ENCODE measurements around the gene SLC9A7.
"Not testable (repeated sequence)": the region's sequence is repeated elsewhere in the genome, so short reads cannot be mapped to it uniquely, and the experiment has no call there.

The SLC9A7 gene

GRCh38 chrX:46750889-46751288, 8.0 kb downstream of the SLC9A7 start:
- DNase-seq: no peak

DNA sequence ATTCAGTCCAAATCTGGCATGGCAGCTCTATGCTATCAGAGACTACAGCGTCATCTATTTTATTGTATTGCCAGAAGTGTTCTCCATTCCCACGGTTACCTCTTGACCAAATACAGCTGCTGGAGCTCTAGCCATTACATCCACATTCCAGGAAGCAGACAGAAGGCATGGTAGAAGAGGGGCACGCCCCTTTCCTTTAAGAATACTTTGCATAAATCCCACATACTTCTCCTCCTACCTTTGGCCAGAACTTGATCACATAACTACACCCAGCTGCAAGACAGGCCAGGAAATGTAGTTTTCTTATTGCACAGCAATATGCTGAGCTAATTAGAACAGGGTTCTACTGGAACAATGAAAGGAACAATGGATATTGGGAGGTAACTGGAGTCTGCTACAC, 14.9 kb downstream of the SLC9A7 start:
- DNase-seq: no peak

- no peak for DNase-seq
Observed at GRCh38 chrX:46743046-46743445, 15.9 kb downstream of the SLC9A7 start.

DNA sequence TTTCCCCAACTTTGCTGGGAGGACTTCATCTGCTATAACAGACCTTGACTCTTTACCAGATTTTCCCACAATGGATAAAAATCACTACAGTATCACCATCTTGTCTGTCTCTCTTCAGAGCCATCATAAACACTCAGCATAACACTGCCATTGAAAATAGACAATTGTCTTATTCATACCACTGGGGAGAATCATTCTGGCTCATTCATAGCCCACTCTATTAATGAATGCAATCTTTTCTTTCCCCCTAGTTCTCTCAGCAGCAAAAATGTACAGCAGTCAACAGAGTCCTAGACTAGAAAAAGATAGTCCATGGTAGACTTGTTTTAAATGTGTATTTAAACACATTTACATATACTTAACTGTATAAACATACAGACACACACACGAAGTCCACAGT, 19.2 kb downstream of the SLC9A7 start:
- no peak for DNase-seq

GRCh38 chrX:46737462-46737861, 21.5 kb downstream of the SLC9A7 start:
- no peak for DNase-seq

GRCh38 chrX:46737041-46737440, 21.9 kb downstream of the SLC9A7 start:
- DNase-seq: no peak

DNA sequence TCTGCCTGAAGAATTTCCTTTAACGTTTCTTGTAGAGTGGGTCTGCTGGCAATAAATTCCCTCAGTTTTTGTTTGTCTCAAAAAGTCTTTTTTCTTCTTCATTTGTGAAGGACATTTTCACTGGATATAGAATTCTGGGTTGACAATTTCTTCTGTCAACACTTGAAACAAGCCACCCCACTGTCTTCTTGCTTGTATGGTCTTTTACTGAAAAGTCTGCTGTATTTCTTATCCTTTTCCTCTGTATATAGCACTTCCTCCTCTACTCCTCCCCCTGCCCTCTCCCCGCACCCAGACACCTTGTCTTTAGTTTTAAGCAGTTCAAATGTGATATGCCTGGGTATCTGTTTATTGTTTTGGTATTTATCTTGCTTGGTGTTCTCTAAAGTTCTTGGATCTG, 23.3 kb downstream of the SLC9A7 start:
- no peak for DNase-seq

DNA sequence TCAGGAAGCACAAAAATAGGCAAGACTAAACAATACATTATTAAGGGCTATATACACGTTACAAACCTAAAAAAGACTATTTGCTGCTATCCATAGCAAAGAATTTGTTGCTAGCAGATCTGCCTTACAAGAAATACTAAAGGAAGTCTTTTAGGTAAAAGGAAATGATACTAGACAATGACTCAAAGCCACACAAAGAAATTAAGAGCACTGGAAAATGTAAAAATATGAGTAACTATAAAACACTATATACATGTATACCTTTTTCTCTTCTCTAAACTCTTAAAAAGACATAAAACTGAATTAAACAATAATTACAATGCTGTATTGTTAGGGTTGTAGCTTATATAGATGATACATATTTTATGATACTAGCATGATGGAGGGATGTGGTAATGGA, 25.7 kb downstream of the SLC9A7 start:
- no peak for DNase-seq

DNA sequence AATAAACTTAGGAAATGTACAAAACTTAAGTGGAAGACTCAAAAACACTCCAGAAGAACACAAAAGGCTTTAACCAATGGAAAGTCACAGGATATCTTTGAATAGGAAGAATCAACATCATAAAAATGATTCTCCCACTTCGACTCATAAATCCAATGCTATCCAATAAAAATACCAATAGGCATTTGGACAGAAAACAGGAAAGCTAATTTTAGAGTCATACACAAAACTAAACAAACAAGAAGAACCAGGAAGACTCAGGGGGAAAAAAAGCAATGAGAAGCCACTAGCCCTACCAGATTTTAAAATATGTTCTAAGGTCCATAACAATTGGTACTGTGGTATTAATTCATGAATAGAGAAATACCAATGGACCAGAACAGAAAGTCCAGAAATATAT, 28.2 kb downstream of the SLC9A7 start:
- DNase-seq: no peak

DNA sequence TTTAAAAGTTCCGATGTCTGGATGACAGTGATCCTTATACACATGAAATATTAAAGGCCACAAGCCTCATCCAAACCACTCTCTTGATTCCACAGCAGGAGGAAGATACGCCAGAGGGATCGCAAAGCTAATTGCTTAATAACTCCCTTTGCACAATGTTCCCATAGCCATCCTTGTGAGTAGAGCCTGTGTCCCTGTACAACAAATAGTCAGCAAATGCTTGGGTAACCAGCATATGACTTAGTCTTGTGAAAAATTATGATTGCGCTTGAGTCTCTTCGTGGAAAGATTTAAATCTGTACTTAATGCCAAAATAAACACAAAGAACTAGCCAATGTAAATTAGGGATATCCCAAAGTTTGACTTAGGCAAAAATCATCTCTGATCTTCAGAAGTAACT, 31.5 kb downstream of the SLC9A7 start:
- no peak for DNase-seq

- not testable (repeated sequence) for DNase-seq
Observed at GRCh38 chrX:46723569-46723927, 35.4 kb downstream of the SLC9A7 start.

GRCh38 chrX:46722742-46723568, 36.0 kb downstream of the SLC9A7 start:
- DNase-seq: no peak

DNA sequence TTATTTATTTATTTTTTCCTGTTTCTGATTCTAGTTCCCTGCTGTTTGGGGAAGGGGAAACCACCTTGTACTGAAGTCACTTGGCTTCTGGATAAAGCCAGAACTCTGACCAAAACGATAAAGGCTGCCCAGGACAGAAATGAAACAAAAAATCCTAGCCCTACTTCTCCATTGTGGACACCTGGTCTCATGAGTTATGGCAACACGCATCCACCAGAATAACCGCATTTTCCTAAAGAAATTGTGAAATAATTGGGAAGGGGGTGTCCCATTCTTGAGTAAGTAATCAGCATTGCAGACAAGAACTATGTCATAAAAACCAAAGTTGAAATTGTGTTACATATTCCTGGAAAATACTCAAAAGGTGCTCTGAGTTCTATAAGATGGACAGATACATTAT, 42.1 kb downstream of the SLC9A7 start:
- no peak for DNase-seq

- DNase-seq: no peak
Observed at GRCh38 chrX:46715997-46716396, 42.9 kb downstream of the SLC9A7 start.

DNA sequence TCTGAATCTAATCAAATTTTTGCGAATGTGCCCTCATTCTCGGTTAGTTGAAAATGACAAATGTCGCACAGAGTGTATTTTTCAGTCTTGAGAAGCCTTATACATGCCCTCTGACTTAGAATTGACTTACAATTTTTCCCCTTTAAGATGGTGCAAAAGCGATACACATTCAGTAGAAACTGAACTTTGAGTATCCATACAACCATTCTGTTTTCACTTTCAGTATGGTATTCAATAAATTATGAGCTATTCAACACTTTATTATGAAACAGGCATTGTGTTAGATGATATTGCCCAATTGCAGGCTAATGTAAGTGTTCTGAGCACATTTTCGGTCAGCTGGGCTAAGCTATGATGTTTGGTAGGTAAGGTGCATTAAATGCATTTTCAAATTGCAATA, 43.4 kb downstream of the SLC9A7 start:
- no peak for DNase-seq

DNA sequence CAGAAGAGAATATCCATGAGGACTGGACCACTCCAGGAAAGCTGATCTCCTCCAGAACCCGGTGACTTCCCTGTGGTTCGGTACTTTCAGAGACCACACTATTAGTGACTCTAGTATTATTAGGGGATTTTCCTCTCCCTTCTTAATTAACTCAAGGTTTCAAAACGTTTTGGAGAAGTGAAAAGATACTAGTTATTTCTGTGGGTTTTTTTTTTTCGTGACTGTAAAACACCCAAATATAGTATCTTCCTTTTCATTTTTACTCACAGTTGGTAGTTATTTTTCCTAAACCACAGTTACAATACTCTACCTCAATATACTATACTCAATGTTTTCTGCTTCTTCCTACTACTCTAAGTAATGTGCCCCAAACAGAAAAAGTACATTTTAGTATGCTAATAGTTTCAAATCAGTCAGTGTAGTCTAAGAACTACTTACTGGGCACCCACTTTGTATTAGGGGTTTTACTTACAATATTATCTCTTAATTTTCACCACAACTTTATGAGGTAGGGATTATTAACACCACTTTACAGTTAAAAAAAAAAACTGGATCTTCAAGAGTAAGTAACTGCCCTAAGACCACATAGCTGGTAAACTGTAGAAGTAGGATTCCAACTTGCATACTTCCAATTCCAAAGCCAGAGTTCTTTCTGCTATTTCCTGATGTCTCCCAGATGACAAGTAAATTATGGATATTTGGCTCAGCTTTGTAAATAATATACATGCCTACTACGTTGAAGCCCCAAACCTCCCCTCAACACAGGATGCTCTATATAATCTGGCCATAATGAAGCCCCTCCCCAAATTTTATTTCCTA, 45.0 kb downstream of the SLC9A7 start:
- no peak for DNase-seq

DNA sequence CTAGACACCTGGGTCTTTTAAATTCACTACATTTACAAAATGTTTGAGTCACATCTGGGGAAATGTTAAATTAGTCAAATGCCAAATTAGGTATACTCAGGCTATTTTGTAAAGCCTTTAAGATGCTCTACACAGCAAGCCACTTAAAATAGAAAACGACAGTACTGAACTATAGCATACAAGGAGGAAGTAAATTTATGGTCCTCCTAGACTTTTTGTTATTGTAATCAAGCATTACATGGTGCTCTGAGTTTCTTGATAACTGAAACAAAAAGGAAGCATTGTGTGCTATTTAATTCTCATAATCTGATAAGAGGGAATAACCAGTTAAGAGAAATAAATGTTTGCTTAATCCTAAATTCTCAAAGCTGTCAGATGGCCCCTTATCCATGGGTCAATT, 46.2 kb downstream of the SLC9A7 start:
- no peak for DNase-seq

GRCh38 chrX:46710927-46711623, 47.8 kb downstream of the SLC9A7 start:
- DNase-seq: no peak

DNA sequence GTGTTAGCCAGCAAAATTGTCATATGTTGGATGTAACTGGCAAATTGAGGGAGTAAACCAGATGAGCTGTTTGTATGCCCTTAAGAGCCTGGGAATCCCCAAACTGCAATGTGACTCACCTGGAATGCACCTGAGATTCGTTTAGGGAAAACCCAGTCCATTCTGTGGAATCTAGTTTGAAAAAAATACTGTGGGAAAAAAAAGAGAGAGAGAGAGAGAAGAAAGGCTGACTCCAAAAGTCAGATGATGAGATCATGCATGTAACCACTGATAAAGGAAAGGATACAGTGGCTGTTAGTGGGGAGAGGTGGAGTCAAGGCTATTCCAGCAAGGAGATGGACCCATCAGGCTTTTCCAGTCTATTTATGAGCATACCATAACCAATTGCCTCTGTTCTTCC, 48.5 kb downstream of the SLC9A7 start:
- DNase-seq: no peak

GRCh38 chrX:46707274-46707965, 51.5 kb downstream of the SLC9A7 start:
- DNase-seq: no peak

DNA sequence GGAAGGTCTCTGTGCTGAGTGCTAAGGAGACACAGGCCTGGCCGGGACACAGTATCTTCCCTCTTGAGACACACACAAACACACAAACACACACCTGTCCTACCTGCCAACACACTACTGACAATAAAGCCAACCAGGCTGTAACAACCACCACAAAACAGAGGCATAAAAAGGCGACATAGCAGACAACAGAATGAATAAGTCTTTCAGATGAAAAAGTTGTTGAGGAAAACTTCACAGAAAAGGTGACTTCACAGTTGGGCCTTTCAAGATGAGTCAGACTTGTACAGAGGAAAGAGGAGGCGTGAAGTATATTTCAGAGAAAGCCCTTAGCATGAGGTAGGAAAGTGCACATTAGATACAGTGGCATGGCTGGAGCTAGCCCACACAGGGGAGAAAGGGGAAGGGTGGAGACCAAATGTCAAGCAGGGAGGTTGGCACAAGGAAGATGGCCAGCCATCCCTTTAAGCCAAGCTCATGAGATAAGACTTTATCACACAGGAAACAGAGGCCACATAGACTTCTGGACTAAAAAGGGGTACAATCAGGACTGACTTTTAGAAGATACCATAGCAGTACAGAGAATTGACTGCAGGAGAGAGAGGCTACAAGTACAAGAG, 54.0 kb downstream of the SLC9A7 start:
- DNase-seq: no peak

- no peak for DNase-seq
Observed at GRCh38 chrX:46703980-46704379, 54.9 kb downstream of the SLC9A7 start.

- no peak for DNase-seq
Observed at GRCh38 chrX:46698691-46699090, 60.2 kb downstream of the SLC9A7 start.
